Measurements from ENCODE around the gene GRM4.

The GRM4 gene

GRCh38 chr6:34080357-34080756, 65.5 kb downstream of the GRM4 start:
- no peak for DNase-seq
- no peak for TF ChIP-seq CTCF (IDR thresholded peaks at IDR 0.05)
- H3K27ac Mint-ChIP-seq, result no peak overlapping the region
- no peaks in the 10 kb centered on the region for H3K27me3 Mint-ChIP-seq (ENCODE audit: low read depth, poor library complexity)
- no peaks in the 10 kb centered on the region for H3K9me3 Mint-ChIP-seq
- H3K4me3 Mint-ChIP-seq, result no peak overlapping the region
- H3K4me1 Mint-ChIP-seq, result peaks cover 83% of the 10 kb centered on the region
- no peaks in the 10 kb centered on the region for H3K36me3 Mint-ChIP-seq (ENCODE audit: low read depth)

- Mint-ChIP-seq H3K9me3 (no peaks in the 10 kb centered on the region), H3K27me3 (ENCODE audit: low read depth, poor library complexity) (no peaks in the 10 kb centered on the region), H3K27ac (no peak overlapping the region), H3K4me1 (peaks cover 85% of the 10 kb centered on the region), H3K36me3 (ENCODE audit: low read depth) (no peaks in the 10 kb centered on the region), H3K4me3 (no peak overlapping the region)
- no peak for TF ChIP-seq CTCF (IDR thresholded peaks at IDR 0.05)
- no peak for DNase-seq
Observed at GRCh38 chr6:34079899-34080298, 66.0 kb downstream of the GRM4 start.

- no peak for TF ChIP-seq CTCF (IDR thresholded peaks at IDR 0.05)
- Mint-ChIP-seq H3K36me3 (ENCODE audit: low read depth) (no peaks in the 10 kb centered on the region), H3K4me3 (no peak overlapping the region), H3K27me3 (ENCODE audit: low read depth, poor library complexity) (no peaks in the 10 kb centered on the region), H3K4me1 (peaks cover 48% of the 10 kb centered on the region), H3K9me3 (no peaks in the 10 kb centered on the region), H3K27ac (no peak overlapping the region)
- DNase-seq, result no peak
Observed at GRCh38 chr6:34075906-34076305, 70.0 kb downstream of the GRM4 start.

- Mint-ChIP-seq H3K4me1 (peaks cover 41% of the 10 kb centered on the region), H3K27me3 (ENCODE audit: low read depth, poor library complexity) (no peaks in the 10 kb centered on the region), H3K27ac (no peak overlapping the region), H3K36me3 (ENCODE audit: low read depth) (no peaks in the 10 kb centered on the region), H3K9me3 (no peaks in the 10 kb centered on the region), H3K4me3 (no peak overlapping the region)
- no peak for DNase-seq
- TF ChIP-seq CTCF (IDR thresholded peaks at IDR 0.05), result no peak
Observed at GRCh38 chr6:34074064-34074742, 71.7 kb downstream of the GRM4 start.

GRCh38 chr6:34073540-34073939, 72.3 kb downstream of the GRM4 start:
- peaks cover 34% of the 10 kb centered on the region for H3K4me1 Mint-ChIP-seq
- no peaks in the 10 kb centered on the region for H3K9me3 Mint-ChIP-seq
- H3K27me3 Mint-ChIP-seq (ENCODE audit: low read depth, poor library complexity), result no peaks in the 10 kb centered on the region
- DNase-seq, result no peak
- TF ChIP-seq CTCF (IDR thresholded peaks at IDR 0.05), result no peak
- H3K4me3 Mint-ChIP-seq, result no peak overlapping the region
- H3K36me3 Mint-ChIP-seq (ENCODE audit: low read depth), result no peaks in the 10 kb centered on the region
- no peak overlapping the region for H3K27ac Mint-ChIP-seq

GRCh38 chr6:34072727-34073126, 73.2 kb downstream of the GRM4 start:
- Mint-ChIP-seq H3K27me3 (ENCODE audit: low read depth, poor library complexity) (peaks cover 2% of the 10 kb centered on the region), H3K4me3 (no peak overlapping the region), H3K9me3 (no peaks in the 10 kb centered on the region), H3K27ac (no peak overlapping the region), H3K4me1 (peaks cover 26% of the 10 kb centered on the region), H3K36me3 (ENCODE audit: low read depth) (no peaks in the 10 kb centered on the region)
- no peak for TF ChIP-seq CTCF (IDR thresholded peaks at IDR 0.05)
- no peak for DNase-seq

All from nephron progenitor cell (in vitro differentiated cells).